B cell (primary cell): Measurements from ENCODE around the gene PTPRC. TPM values are rescaled to one million over a fixed set of nuclear protein-coding genes. Genes with fewer than 3 reads are reported as not detected.
A peak's percentile ranks its signal among the peaks of the same experiment; 100 is the strongest.

Experiments
- ATAC-seq: fragments of 200-7000 bp; cut with Tn5 transposase; one replicate; pipeline ENCODE4 v1.10.0; 2021; ENCODE audit warnings: low read depth, mild to moderate bottlenecking, moderate number of reproducible peaks, moderate library complexity
- CTCF ChIA-PET: fragments of 350-600 bp; sonication (Branson Sonifier 250); formaldehyde crosslinking; loops from one replicate; lab custom pipeline; 2021; ENCODE audit warnings: antibody characterized with exemption, inconsistent platforms; lab: Charles Lee
- POLR2A ChIA-PET: fragments of 350-600 bp; sonication (Branson Sonifier 250); formaldehyde crosslinking; loops from one replicate; lab custom pipeline; 2021; ENCODE audit warnings: antibody characterized with exemption; lab: Charles Lee
- DNase-seq: peaks from one replicate; pipeline ENCODE4 v3.0.0; 2013
- H2AFZ ChIP-seq: 2 replicates; pipeline ENCODE4 v1.6.1; 2012; ENCODE audit warnings: mild to moderate bottlenecking, low read depth, low read length; ENCODE audit not compliant: insufficient read depth, poor library complexity, severe bottlenecking
- H3K27ac ChIP-seq, 2 donors: 1 replicate in 1 of 2; 2 replicates in 1 of 2; pipeline ENCODE4 v1.5.1; 2012 to 2013; ENCODE audit warnings: low read length in 2 of 2, mild to moderate bottlenecking in 2 of 2, moderate library complexity in 1 of 2
- H3K27me3 ChIP-seq, 4 experiments: fragments of 200-600 bp in 1 of 4; sonication (generic) in 1 of 4; replicated peaks in 1 of 4; 1 replicate in 2 of 4; 2 replicates in 2 of 4; pipeline versions ENCODE4 v1.6.1 to v1.7.0; 2013 to 2016; ENCODE audit warnings: low read length in 3 of 4, mild to moderate bottlenecking in 2 of 4, mixed read lengths in 1 of 4, moderate library complexity in 1 of 4; ENCODE audit not compliant: insufficient read depth in 4 of 4, control insufficient read depth in 3 of 4; ENCODE audit errors: control extremely low read depth in 1 of 4
- H3K36me3 ChIP-seq, 2 experiments: replicated peaks in 1 of 2; 1 replicate in 1 of 2; 2 replicates in 1 of 2; pipeline versions ENCODE4 v1.6.1 to v1.7.1; 2013; ENCODE audit warnings: low read length in 1 of 2; ENCODE audit not compliant: insufficient read depth in 2 of 2, control insufficient read depth in 1 of 2; ENCODE audit errors: control extremely low read depth in 1 of 2, extremely low read depth in 1 of 2
- H3K4me1 ChIP-seq, 2 donors: fragments of 200-600 bp in 1 of 2; sonication (generic) in 1 of 2; 1 replicate in 1 of 2; 2 replicates in 1 of 2; pipeline versions ENCODE4 v1.5.1 to v1.6.1; 2013 to 2017; ENCODE audit warnings: low read length in 2 of 2; ENCODE audit not compliant: control insufficient read depth in 2 of 2, insufficient read depth in 2 of 2
- H3K4me2 ChIP-seq: replicated peaks from 2 replicates; pipeline ENCODE3; 2012; ENCODE audit warnings: mild to moderate bottlenecking, low read depth, low read length; ENCODE audit not compliant: poor library complexity, severe bottlenecking
- H3K4me3 ChIP-seq, 5 experiments: fragments of 200-600 bp in 1 of 5; sonication (generic) in 1 of 5; 1 replicate in 3 of 5; 2 replicates in 2 of 5; pipeline versions ENCODE4 v1.5.1 to v1.7.0; 2011 to 2016; ENCODE audit warnings: low read length in 4 of 5, mild to moderate bottlenecking in 4 of 5, low read depth in 2 of 5, control low read depth in 1 of 5, moderate library complexity in 1 of 5; ENCODE audit not compliant: insufficient read depth in 1 of 5; ENCODE audit errors: control extremely low read depth in 1 of 5, extremely low read depth in 1 of 5
- H3K79me2 ChIP-seq: fragments of 200-600 bp; sonication (generic); one replicate; pipeline ENCODE4 v1.6.0; 2016; ENCODE audit warnings: low read length; ENCODE audit not compliant: control insufficient read depth, insufficient read depth
- H3K9ac ChIP-seq: fragments of 200-600 bp; sonication (generic); 2 replicates; pipeline ENCODE4 v1.6.1; 2017; ENCODE audit warnings: mild to moderate bottlenecking, low read length, moderate library complexity
- H3K9me3 ChIP-seq, 3 donors: one replicate each; pipeline versions ENCODE4 v1.6.1 to v1.7.1; 2013; ENCODE audit warnings: low read length in 2 of 3; ENCODE audit not compliant: control insufficient read depth in 2 of 3, insufficient read depth in 1 of 3; ENCODE audit errors: control extremely low read depth in 1 of 3
- H4K20me1 ChIP-seq: 2 replicates; pipeline ENCODE4 v1.6.0; 2012; ENCODE audit warnings: mild to moderate bottlenecking, low read length; ENCODE audit not compliant: insufficient read depth, control insufficient read depth, poor library complexity, severe bottlenecking
- H3K27ac Mint-ChIP-seq: one replicate; pipeline ENCODE4 v1.8.0; 2021; ENCODE audit warnings: mixed read lengths
- H3K27me3 Mint-ChIP-seq: one replicate; pipeline ENCODE4 v1.8.0; 2021; ENCODE audit warnings: mixed read lengths
- H3K4me1 Mint-ChIP-seq: one replicate; pipeline ENCODE4 v1.8.0; 2021; ENCODE audit warnings: mixed read lengths
- H3K4me3 Mint-ChIP-seq: one replicate; pipeline ENCODE4 v1.8.0; 2021; ENCODE audit warnings: mixed read lengths
- H3K9me3 Mint-ChIP-seq: one replicate; pipeline ENCODE4 v1.8.0; 2022; ENCODE audit warnings: mixed read lengths; ENCODE audit not compliant: insufficient read depth
- EZH2 ChIP-seq: IDR thresholded peaks from 2 replicates; pipeline ENCODE4 v1.6.1; 2012; ENCODE audit warnings: borderline replicate concordance, low read depth, mild to moderate bottlenecking, moderate library complexity, low read length; ENCODE audit not compliant: insufficient read depth, poor library complexity, severe bottlenecking
- WGBS: methylation state at CpG from one replicate; pipeline ENCODE4 v1.1.5; 2013; ENCODE audit warnings: missing lambda C conversion rate; ENCODE audit not compliant: insufficient coverage; 5-methylcytosine and 5-hydroxymethylcytosine counted together
- intact Hi-C: fragments of 100-400 bp; cut with micrococcal nuclease; formaldehyde crosslinking; loops from one replicate; pipeline ENCODE4 v1.10.0; 2022
- polyA plus RNA-seq: library from polyadenylated mRNA; depleted of rRNA; stranded (reverse); fragments of >200 nt; gene quantifications from 2 replicates; pipeline ENCODE4 v1.2.3, GENCODE V29; 2012
- total RNA-seq, 2 donors: library from RNA; stranded (reverse); fragments of 120-200 nt in 1 of 2; gene quantifications; 1 replicate in 1 of 2; 2 replicates in 1 of 2; pipeline versions ENCODE4 v1.2.3 to v1.2.4, GENCODE V29; 2013 to 2022
- TF ChIP-seq, protein P1 (sequence below): fragments of 200-600 bp; IDR thresholded peaks from one replicate; pipeline ENCODE4 v1.8.0; 2022; ENCODE audit warnings: antibody characterized with exemption, mild to moderate bottlenecking

The PTPRC gene
- total and polyA plus RNA-seq, 2 donors (not counting 1 experiment from before 2014, with no cell fraction given) = 151 to 543 TPM

DNA sequence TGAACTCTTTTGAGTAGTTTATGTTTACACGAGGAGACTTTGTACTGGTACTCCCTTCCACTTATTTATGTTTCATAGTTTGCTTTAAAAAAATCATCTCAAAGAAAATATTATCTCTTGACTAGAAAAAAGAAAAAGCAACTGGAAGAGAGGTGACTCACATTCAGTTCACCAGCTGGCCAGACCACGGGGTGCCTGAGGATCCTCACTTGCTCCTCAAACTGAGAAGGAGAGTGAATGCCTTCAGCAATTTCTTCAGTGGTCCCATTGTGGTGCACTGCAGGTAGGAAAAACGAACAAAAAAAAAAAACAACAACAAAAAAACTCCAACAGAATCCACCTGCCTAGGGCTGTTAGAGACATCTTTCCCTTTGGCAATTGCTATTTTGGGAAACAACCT, 102.9 kb downstream of the PTPRC start:
- H3K27ac Mint-ChIP-seq = no peak overlapping the region
- Histone ChIP-seq H3K4me1 (no peaks in the 10 kb centered on the region), H3K4me2 (no peak overlapping the region), H3K36me3 (peaks cover 19 to 99% of the 10 kb centered on the region in 2 experiments), H3K27ac (no peak overlapping the region), H3K79me2 (peaks cover 14% of the 10 kb centered on the region), H3K9ac (no peak overlapping the region), H3K4me3 (no peak overlapping the region), H2AFZ (no peak overlapping the region), H3K27me3 (no peaks in the 10 kb centered on the region), H4K20me1 (peaks cover 34% of the 10 kb centered on the region), H3K9me3 (peaks cover 0 to 4% (median 0%) of the 10 kb centered on the region in 3 donors)
- ChIA-PET POLR2A (no interaction called here), CTCF (interaction anchor here (0.9 kb wide), 1 partner anchor 9 kb away, joined by 3 read pairs; no protein-coding TSS in a partner anchor)
- H3K27me3 Mint-ChIP-seq = no peaks in the 10 kb centered on the region
- 100% methylated on average over 1 of the region's 3 CpGs for WGBS
- TF ChIP-seq, protein P1, sequence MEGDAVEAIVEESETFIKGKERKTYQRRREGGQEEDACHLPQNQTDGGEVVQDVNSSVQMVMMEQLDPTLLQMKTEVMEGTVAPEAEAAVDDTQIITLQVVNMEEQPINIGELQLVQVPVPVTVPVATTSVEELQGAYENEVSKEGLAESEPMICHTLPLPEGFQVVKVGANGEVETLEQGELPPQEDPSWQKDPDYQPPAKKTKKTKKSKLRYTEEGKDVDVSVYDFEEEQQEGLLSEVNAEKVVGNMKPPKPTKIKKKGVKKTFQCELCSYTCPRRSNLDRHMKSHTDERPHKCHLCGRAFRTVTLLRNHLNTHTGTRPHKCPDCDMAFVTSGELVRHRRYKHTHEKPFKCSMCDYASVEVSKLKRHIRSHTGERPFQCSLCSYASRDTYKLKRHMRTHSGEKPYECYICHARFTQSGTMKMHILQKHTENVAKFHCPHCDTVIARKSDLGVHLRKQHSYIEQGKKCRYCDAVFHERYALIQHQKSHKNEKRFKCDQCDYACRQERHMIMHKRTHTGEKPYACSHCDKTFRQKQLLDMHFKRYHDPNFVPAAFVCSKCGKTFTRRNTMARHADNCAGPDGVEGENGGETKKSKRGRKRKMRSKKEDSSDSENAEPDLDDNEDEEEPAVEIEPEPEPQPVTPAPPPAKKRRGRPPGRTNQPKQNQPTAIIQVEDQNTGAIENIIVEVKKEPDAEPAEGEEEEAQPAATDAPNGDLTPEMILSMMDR = no peak
- TF ChIP-seq EZH2 = no peak
- DNase-seq = no peak
- peaks cover 2% of the 10 kb centered on the region for H3K4me1 Mint-ChIP-seq
- no peak overlapping the region for H3K4me3 Mint-ChIP-seq
- intact Hi-C loops = no loop called here
- ATAC-seq = no peak
- no peaks in the 10 kb centered on the region for H3K9me3 Mint-ChIP-seq

DNA sequence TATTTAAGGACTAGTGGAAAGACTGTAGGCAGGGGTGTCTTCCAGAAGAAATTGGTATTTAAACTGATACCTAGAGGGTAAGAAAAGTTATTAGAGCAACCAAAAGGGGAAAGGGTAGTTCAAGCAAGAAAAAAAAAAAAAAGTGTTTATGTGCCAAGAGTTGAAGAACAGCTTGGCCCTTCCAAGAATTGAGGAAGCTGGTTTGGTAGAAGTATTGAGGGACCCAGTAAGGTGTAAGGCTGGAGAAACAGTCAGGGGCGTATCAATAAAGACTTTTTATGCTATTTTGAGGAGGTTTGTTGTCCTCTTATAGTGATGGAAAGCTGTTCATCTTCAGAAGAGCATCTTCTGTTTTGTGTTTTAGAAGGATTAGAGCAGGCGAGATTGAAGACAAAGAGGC, 108.3 kb downstream of the PTPRC start:
- Mint-ChIP-seq H3K4me1 (no peaks in the 10 kb centered on the region), H3K4me3 (no peak overlapping the region), H3K9me3 (no peaks in the 10 kb centered on the region), H3K27me3 (no peaks in the 10 kb centered on the region), H3K27ac (no peak overlapping the region)
- Histone ChIP-seq H3K36me3 (peaks cover 27 to 92% of the 10 kb centered on the region in 2 experiments), H3K9me3 (no peaks in the 10 kb centered on the region), H3K9ac (no peak overlapping the region), H3K4me2 (no peak overlapping the region), H3K4me3 (no peak overlapping the region), H3K4me1 (no peaks in the 10 kb centered on the region), H3K27me3 (no peaks in the 10 kb centered on the region), H3K27ac (peak overlapping the region in 1 of 2 donors; percentile 55), H3K79me2 (peaks cover 1% of the 10 kb centered on the region), H4K20me1 (peaks cover 19% of the 10 kb centered on the region), H2AFZ (no peak overlapping the region)
- intact Hi-C loops = loop anchor here (5.0 kb wide), 2 partner anchors 40 to 365 kb away; no protein-coding TSS in a partner anchor
- ATAC-seq (no peak), DNase-seq (no peak)
- 100% methylated on average over 2 of the region's 2 CpGs for WGBS
- TF ChIP-seq, protein P1 = no peak
- TF ChIP-seq EZH2 = no peak
- POLR2A ChIA-PET = no interaction called here
- CTCF ChIA-PET = interaction anchor here (0.7 to 1.3 kb wide), 4 partner anchors 39 to 804 kb away, joined by 3 read pairs; no protein-coding TSS in a partner anchor
